GM12865 (cell line): ENCODE measurements around the gene SRPK1.
A peak's percentile ranks its signal among the peaks of the same experiment; 100 is the strongest.

Experiments
- DNase-seq: peaks from one replicate; pipeline ENCODE4 v3.0.0; 2010; ENCODE audit warnings: low read depth
- H3K4me3 ChIP-seq: 2 replicates; pipeline ENCODE4 v1.5.1; 2011; ENCODE audit warnings: mild to moderate bottlenecking, low read depth, low read length, control low read depth
- CTCF ChIP-seq: IDR thresholded peaks from 2 replicates; pipeline ENCODE4 v1.5.1; 2011; ENCODE audit warnings: low read length, control low read depth, low read depth, inconsistent platforms; ENCODE audit not compliant: insufficient read depth; ENCODE audit errors: missing control alignments

Gene SRPK1

GRCh38 chr6:35960187-35960586, 39.3 kb upstream of the SRPK1 start:
- TF ChIP-seq CTCF: no peak
- DNase-seq: no peak
- H3K4me3 ChIP-seq: no peak overlapping the region

DNA sequence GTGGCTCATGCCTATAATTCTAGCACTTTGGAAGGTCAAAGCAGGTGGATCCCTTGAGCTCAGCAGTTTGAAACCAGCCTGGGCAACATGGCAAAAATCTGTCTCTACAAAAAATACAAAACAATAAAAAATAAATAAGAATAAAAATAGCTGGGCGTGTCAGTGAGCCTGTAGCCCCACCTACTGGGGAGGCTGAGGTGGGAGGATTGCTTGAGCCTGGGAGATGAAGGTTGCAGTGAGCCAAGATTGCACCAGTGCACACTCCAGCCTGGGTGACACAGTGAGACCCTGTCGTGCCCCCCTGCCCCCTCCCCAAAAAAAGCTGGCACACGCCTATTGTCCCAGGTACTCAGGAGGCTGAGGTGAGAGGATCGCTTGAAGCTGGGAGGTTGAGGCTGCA, 35.1 kb upstream of the SRPK1 start:
- no peak for DNase-seq
- peak; percentile 35 for TF ChIP-seq CTCF
- H3K4me3 ChIP-seq: no peak overlapping the region

- no peak overlapping the region for H3K4me3 ChIP-seq
- no peak for TF ChIP-seq CTCF
Measured at GRCh38 chr6:35955521-35955920, 34.6 kb upstream of the SRPK1 start.

GRCh38 chr6:35955071-35955470, 34.2 kb upstream of the SRPK1 start:
- no peak overlapping the region for H3K4me3 ChIP-seq
- no peak for DNase-seq
- TF ChIP-seq CTCF: no peak

More at GRCh38 chr6:35955521-35955920, 34.6 kb upstream of the SRPK1 start:
- no peak for DNase-seq

DNA sequence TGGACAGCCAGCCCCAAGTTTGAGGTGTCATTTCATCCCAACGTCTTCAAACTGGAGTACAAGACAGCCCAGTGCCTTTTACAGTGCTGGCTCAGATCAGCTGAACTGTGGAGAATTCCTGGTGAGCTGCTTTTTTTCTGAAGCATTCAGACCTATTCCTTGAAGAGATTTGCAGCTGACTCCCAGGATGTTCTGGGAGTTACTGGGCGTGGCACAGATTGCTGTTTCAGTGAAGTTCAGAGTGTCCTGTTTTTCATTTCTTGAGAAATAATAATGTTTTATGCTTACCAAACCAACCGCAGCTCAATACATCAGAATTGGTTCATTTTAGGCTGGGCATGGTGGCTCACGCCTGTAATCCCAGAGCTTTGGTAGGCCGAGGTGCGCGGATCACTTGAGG, 33.4 kb upstream of the SRPK1 start:
- DNase-seq: no peak
- H3K4me3 ChIP-seq: no peak overlapping the region
- no peak for TF ChIP-seq CTCF

- DNase-seq: peak; percentile 19
- peak; percentile 25 for TF ChIP-seq CTCF
- H3K4me3 ChIP-seq: no peak overlapping the region
Measured at GRCh38 chr6:35948725-35949124, 27.8 kb upstream of the SRPK1 start.

- no peak for TF ChIP-seq CTCF
- no peak overlapping the region for H3K4me3 ChIP-seq
- no peak for DNase-seq
Measured at GRCh38 chr6:35945650-35946025, 24.7 kb upstream of the SRPK1 start.
